Measurements from ENCODE around the gene ADCY10.
A peak's percentile ranks its signal among the peaks of the same experiment; 100 is the strongest.
"Not testable (repeated sequence)": the region's sequence is repeated elsewhere in the genome, so short reads cannot be mapped to it uniquely, and the experiment has no call there.

The ADCY10 gene

GRCh38 chr1:167934426-167935215 is 20.7 kb upstream of the ADCY10 start:
- H3K4me3 Mint-ChIP-seq, result peak overlapping the region; percentile 92
- H3K27ac Mint-ChIP-seq, result peak overlapping the region; percentile 86
- no peak for ATAC-seq
- H3K27me3 Mint-ChIP-seq, result no peaks in the 10 kb centered on the region
- H3K9me3 Mint-ChIP-seq, result no peaks in the 10 kb centered on the region
- no peaks in the 10 kb centered on the region for H3K36me3 Mint-ChIP-seq
- peaks cover 36% of the 10 kb centered on the region for H3K4me1 Mint-ChIP-seq

- H3K36me3 Mint-ChIP-seq, result no peaks in the 10 kb centered on the region
- no peak overlapping the region for H3K4me3 Mint-ChIP-seq
Measured at GRCh38 chr1:167933788-167934187, 19.9 kb upstream of the ADCY10 start.

DNA sequence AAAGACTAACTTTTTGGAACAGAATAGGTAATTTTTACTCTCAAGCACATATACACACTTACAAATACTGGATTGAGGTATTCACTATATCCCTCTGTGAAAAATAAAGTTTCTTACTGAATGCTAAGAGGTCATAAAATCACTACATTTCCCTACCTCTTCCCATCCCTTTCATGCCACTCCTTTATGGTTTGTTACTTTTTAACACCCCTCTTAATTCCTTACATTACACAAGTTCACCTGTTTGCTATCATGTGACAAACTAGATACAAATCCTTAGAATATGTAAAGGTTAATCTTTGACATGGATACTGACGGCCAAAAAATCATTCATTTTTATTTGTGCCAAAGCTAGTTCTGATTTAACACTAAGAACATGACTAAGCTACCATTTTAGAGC is 15.8 kb upstream of the ADCY10 start:
- peaks cover 17% of the 10 kb centered on the region for H3K4me1 Mint-ChIP-seq
- no peak overlapping the region for H3K4me3 Mint-ChIP-seq
- no peaks in the 10 kb centered on the region for H3K27me3 Mint-ChIP-seq
- no peaks in the 10 kb centered on the region for H3K36me3 Mint-ChIP-seq
- no peak overlapping the region for H3K27ac Mint-ChIP-seq
- no peak for ATAC-seq
- H3K9me3 Mint-ChIP-seq, result no peaks in the 10 kb centered on the region

More at GRCh38 chr1:167933788-167934187, 19.9 kb upstream of the ADCY10 start:
- H3K9me3 Mint-ChIP-seq, result no peaks in the 10 kb centered on the region
- peaks cover 37% of the 10 kb centered on the region for H3K4me1 Mint-ChIP-seq
- no peak for ATAC-seq
- no peaks in the 10 kb centered on the region for H3K27me3 Mint-ChIP-seq
- H3K27ac Mint-ChIP-seq, result no peak overlapping the region

DNA sequence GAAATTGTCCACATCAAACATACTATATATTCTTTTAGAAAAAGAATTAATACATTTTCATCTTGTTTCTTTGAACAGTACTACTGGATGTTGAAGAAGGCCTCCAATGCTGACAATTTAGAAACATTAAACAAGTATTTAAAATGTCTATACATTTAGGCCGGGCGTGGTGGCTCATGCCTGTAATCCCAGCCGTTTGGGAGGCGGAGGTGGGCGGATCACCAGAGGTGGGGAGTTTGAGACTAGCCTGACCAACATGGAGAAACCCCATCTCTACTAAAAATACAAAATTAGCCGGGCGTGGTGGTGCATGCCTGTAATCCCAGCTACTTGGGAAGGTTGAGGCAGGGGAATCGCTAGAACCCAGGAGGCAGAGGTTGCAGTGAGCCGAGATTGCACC is 15.0 kb upstream of the ADCY10 start:
- H3K36me3 Mint-ChIP-seq, H3K9me3 Mint-ChIP-seq, H3K27ac Mint-ChIP-seq, H3K27me3 Mint-ChIP-seq, ATAC-seq, H3K4me3 Mint-ChIP-seq: not testable (repeated sequence)
- H3K4me1 Mint-ChIP-seq, result peaks cover 11% of the 10 kb centered on the region

DNA sequence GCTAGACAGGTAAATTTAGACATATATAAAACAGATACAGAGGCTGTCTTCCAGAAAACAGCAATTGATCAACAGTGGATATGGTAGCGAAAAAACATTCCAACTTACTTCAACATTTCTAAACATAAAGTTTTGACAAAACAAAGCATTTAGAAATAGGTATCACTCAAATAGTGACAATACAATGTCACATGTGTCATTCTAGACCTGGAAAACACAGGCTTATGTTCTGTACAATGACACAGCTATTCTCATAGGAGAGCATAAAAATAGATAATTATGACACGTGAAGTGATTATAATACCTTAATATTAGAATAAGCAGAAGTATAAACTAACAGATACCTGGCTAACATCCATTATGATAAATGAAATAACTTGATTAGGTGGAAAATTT is 14.5 kb upstream of the ADCY10 start:
- Mint-ChIP-seq H3K9me3 (no peaks in the 10 kb centered on the region), H3K4me1 (peaks cover 7% of the 10 kb centered on the region), H3K27ac (no peak overlapping the region), H3K36me3 (peaks cover 2% of the 10 kb centered on the region), H3K4me3 (no peak overlapping the region), H3K27me3 (no peaks in the 10 kb centered on the region)
- ATAC-seq, result no peak

DNA sequence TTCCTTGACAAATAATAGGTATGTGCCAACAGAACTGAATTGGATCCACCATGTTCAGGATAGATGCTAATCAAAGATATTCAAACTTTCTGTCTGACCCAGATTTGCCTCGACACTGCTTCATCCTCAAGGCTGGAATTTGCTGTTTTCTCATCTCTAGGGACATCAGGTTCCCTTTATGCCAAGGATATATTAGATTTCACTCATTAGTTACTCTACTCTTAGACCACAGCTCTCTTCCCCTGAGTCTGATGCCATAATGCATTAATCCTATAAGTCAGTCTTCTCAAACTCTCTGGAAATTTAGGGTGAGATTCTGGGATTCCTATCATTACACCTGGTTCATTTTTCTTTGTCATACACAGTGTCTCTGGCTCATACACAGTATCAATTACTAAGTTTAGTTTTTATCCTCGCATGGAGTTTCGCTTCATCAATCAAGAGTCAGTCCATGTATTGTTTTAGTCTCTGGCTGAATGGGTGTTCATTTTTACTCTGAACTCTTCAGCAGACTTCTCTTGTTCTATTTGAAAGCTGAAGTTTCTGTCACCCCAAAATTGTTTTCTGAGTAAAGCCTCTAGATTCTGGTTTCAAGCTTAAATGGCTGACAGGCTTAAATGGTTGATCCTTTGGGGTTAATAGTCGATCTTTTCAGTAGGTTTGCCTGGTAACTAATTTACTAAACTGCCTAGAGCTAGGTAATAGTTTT is 13.3 kb upstream of the ADCY10 start:
- Mint-ChIP-seq H3K27ac (no peak overlapping the region), H3K4me3 (no peak overlapping the region), H3K4me1 (peaks cover 16% of the 10 kb centered on the region), H3K36me3 (peaks cover 12% of the 10 kb centered on the region), H3K27me3 (no peaks in the 10 kb centered on the region), H3K9me3 (no peaks in the 10 kb centered on the region)
- no peak for ATAC-seq

DNA sequence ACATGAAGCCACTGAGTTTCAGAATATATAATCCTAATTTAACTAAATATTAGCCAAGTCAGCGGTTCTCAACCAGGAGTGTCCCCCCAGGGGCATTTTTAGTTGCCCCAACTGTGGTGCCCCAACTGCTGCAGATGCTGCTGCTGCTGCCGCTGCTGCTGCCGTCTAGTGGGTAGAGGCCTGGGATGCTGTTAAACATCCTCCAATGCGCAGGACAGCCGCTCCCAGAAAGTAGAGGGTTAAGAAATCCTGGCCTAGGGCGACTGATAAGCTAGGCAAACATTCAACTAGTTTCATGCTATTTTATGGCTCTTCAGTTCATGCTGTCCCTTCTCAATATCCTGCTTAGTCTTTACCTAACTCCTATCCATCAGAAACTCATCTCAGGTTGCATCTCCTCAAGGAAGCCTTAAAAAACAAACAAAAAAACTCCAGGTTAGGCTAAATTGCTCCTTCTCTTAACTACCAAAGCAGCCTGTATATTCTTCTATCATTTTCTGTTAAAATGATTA is 12.6 kb upstream of the ADCY10 start:
- Mint-ChIP-seq H3K36me3 (peaks cover 12% of the 10 kb centered on the region), H3K27me3 (no peaks in the 10 kb centered on the region), H3K4me3 (no peak overlapping the region), H3K27ac (no peak overlapping the region), H3K4me1 (peaks cover 16% of the 10 kb centered on the region), H3K9me3 (no peaks in the 10 kb centered on the region)
- no peak for ATAC-seq

- peaks cover 12% of the 10 kb centered on the region for H3K36me3 Mint-ChIP-seq
- no peak overlapping the region for H3K4me3 Mint-ChIP-seq
- no peak overlapping the region for H3K27ac Mint-ChIP-seq
- H3K27me3 Mint-ChIP-seq, result no peaks in the 10 kb centered on the region
- ATAC-seq, result no peak
- no peaks in the 10 kb centered on the region for H3K9me3 Mint-ChIP-seq
- H3K4me1 Mint-ChIP-seq, result peaks cover 12% of the 10 kb centered on the region
Measured at GRCh38 chr1:167924543-167925231, 10.8 kb upstream of the ADCY10 start.

DNA sequence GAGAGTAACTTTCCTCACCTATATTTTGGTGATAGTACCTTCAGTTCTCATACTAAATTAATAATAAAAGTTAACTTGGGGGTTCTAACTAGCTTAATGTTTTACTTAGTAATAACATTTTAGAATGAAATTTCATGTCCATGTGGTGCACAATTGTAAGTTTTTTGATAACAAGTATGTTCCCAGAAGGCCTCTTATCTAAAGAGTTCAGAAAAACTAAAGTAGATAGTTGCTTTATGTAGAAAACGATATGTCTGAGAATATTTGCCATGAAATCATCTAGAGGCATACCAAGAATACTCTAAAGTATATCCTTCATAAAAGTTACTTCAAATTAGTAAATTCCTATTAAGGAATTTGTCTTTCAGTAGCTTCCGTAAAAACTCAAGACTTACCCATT is 10.2 kb upstream of the ADCY10 start:
- H3K9me3 Mint-ChIP-seq, result no peaks in the 10 kb centered on the region
- no peak overlapping the region for H3K4me3 Mint-ChIP-seq
- H3K27ac Mint-ChIP-seq, result no peak overlapping the region
- no peaks in the 10 kb centered on the region for H3K27me3 Mint-ChIP-seq
- H3K36me3 Mint-ChIP-seq, result peaks cover 15% of the 10 kb centered on the region
- no peak for ATAC-seq
- H3K4me1 Mint-ChIP-seq, result peaks cover 11% of the 10 kb centered on the region

DNA sequence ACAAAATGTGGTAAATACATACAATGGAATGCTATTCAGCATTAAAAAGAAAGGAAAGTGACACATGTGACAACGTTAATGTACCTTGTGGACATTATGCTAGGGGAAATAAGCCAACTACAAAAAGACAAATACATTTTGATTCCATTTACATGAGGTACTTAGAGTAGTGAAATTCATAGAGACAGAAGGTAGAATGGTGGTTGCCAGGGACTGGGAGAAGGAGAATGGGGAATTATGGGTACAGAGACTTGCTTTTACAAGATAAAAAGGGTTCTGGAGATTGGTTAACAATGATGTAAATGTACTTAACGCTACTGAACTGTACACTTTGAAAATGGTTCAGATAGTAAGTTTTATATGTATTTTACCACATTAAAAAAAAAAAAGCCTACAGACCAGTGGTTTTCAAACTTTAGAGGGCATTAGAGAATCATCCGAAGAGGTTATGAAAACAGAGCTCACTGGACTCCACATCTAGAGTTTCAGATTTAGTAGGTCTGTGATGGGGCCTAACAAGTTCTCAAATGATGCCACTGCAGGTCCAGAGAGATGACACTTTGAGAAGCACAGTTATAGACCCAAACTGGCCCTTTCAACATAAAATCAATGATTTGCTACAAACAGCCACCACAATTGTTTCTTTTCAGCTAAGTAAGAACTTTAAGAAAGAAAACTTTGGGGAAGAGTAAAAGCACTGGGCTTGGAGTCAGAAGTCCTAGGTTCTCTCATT is 9.6 kb upstream of the ADCY10 start:
- peaks cover 17% of the 10 kb centered on the region for H3K36me3 Mint-ChIP-seq
- no peak for ATAC-seq
- no peak overlapping the region for H3K4me3 Mint-ChIP-seq
- H3K27ac Mint-ChIP-seq, result no peak overlapping the region
- peaks cover 11% of the 10 kb centered on the region for H3K4me1 Mint-ChIP-seq
- H3K27me3 Mint-ChIP-seq, result no peaks in the 10 kb centered on the region
- H3K9me3 Mint-ChIP-seq, result no peaks in the 10 kb centered on the region

- no peaks in the 10 kb centered on the region for H3K27me3 Mint-ChIP-seq
- H3K27ac Mint-ChIP-seq, result no peak overlapping the region
- peaks cover 22% of the 10 kb centered on the region for H3K36me3 Mint-ChIP-seq
- H3K4me1 Mint-ChIP-seq, result peaks cover 11% of the 10 kb centered on the region
- no peaks in the 10 kb centered on the region for H3K9me3 Mint-ChIP-seq
- ATAC-seq, result no peak
- H3K4me3 Mint-ChIP-seq, result no peak overlapping the region
Measured at GRCh38 chr1:167922611-167923074, 8.7 kb upstream of the ADCY10 start.

GRCh38 chr1:167922023-167922422 is 8.1 kb upstream of the ADCY10 start:
- Mint-ChIP-seq H3K27me3 (no peaks in the 10 kb centered on the region), H3K36me3 (peaks cover 26% of the 10 kb centered on the region), H3K27ac (no peak overlapping the region), H3K4me1 (peaks cover 11% of the 10 kb centered on the region), H3K9me3 (no peaks in the 10 kb centered on the region), H3K4me3 (no peak overlapping the region)
- ATAC-seq, result no peak

DNA sequence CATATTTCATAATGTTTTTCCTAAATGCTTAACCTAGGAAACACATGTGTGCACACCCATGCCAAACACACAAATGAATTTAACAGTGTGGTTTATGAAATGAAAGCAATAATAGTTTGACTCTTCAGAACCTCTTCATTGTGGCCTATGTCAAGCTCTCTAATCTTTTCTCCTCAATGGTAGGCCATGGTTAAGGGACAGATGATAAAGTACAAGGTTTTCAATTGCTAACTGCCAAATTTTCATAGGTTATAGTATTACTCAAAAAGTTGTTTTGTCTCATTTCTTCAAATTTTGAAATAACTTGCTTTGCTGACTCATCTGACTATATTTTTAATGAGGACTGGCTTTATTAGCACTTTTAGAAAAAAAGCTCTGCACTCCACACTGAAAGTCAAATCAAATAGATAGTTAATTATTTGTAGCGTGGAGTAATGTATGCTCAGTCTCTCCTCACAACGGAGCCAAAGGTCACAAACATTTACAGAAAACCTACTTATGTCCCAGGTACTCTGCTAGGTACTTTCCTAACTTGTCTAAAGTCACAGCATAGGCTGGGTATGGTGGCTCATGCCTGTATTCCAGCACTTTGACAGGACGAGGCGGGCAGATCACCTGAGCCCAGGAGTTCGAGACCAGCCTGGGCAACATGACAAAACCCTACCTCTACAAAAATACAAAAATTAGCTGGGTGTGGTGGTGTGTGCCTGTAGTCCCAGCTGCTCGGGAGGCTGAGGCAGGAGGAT is 3.0 kb upstream of the ADCY10 start:
- no peak for ATAC-seq
- Mint-ChIP-seq H3K9me3 (no peaks in the 10 kb centered on the region), H3K27ac (no peak overlapping the region), H3K27me3 (no peaks in the 10 kb centered on the region), H3K36me3 (peaks cover 30% of the 10 kb centered on the region), H3K4me3 (no peak overlapping the region), H3K4me1 (no peaks in the 10 kb centered on the region)

- Mint-ChIP-seq H3K27me3 (no peaks in the 10 kb centered on the region), H3K4me3 (no peak overlapping the region), H3K4me1 (no peaks in the 10 kb centered on the region), H3K27ac (no peak overlapping the region), H3K9me3 (no peaks in the 10 kb centered on the region), H3K36me3 (peaks cover 30% of the 10 kb centered on the region)
- no peak for ATAC-seq
Measured at GRCh38 chr1:167915569-167915968, 1.6 kb upstream of the ADCY10 start.

Measured in stimulated activated memory B cell treated with anti-CD40 and anti-IgM and Interleukin-4, amounts not matched to agents 10 μg/mL and 1 μg/mL and 100 μg/mL, for 72 hours (primary cell).